ENCODE data around the gene SLC9B2.

Gene SLC9B2, protein sequence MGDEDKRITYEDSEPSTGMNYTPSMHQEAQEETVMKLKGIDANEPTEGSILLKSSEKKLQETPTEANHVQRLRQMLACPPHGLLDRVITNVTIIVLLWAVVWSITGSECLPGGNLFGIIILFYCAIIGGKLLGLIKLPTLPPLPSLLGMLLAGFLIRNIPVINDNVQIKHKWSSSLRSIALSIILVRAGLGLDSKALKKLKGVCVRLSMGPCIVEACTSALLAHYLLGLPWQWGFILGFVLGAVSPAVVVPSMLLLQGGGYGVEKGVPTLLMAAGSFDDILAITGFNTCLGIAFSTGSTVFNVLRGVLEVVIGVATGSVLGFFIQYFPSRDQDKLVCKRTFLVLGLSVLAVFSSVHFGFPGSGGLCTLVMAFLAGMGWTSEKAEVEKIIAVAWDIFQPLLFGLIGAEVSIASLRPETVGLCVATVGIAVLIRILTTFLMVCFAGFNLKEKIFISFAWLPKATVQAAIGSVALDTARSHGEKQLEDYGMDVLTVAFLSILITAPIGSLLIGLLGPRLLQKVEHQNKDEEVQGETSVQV

GRCh38 chr4:103076747-103077347 is at the start of gene SLC9B2:
Gene SLC9B2 (minus strand): TSS chr4:103076761. CDS start chr4:103067550, 9,211 bp downstream.
- no peak for DNase-seq

GRCh38 chr4:103126126-103126525 is 49.6 kb upstream of the SLC9B2 start:
- no peak for DNase-seq

GRCh38 chr4:103123114-103123513 is 46.6 kb upstream of the SLC9B2 start:
- DNase-seq: no peak

GRCh38 chr4:103118166-103118565 is 41.6 kb upstream of the SLC9B2 start:
- no peak for DNase-seq

DNA sequence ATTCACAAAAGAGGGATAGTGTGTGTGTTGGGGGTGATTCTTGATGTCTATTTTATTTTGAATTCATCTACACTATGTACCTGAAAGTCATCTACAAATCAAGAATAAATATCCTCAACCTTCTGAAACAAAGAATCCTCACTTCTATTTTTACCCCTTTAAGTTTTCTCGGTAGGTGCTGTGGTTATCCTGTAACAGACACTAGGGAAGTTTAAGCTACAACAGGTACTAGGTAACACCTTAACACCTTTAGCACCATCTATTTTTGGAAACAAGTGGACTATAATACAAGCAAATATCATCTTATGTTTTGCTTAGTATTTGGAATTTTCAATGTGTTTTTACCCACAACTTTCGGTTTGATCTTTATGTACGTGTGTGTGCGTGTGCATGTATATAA is 35.0 kb upstream of the SLC9B2 start:
- no peak for DNase-seq

DNA sequence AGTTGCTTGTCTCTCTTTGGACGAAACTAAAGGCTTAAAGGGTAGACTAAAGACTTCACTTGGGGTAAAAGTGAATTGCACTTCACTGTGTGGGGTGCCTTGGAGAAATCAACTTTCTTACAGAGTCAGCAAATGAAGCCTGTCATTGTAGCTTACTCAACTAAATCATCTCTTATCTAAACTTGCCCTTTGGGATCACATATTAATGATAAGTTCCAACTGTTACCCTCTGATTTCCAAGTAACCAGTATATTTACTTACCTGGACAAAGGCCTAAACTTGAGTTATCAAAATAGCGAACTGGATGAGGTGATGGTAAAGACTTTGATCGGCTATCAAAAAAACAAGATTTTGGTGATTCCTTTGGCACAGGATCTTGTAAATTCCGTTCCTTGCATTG is 32.0 kb upstream of the SLC9B2 start:
- no peak for DNase-seq

DNA sequence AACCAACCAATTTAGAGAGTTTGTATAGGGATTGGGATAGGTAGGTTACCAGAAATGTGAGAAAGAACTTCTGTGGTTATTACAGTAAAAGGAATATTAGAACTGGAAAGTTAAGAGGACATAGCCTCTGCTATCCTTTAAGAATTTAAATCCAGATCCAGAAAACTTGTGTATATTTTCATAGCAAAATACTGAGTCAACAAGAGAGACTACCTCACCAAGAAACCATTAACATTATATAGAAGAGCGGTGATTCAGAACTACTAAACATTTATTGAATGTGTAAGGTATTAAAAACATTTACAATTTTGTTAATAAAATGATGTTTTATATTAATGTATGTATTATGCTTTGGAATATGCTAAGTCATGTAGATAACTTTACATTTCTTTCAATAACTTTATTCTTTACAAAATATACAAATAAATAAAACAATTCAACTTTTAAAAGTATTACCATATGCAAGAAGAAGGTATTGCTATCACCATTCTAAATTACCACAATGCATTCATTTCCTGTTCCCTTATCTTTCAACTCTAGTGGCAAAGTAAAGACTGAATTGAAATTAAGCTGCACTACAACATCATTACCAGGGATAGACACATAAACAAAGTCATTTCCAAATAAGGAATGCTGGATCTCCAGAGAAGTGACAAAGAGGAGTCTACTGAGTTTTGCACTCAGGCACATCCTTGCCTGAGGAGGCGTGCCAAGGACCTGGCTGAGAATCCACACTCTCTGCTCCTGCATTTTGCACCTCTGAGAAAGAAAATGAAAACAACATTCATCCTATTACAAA is 29.2 kb upstream of the SLC9B2 start:
- DNase-seq: no peak

DNA sequence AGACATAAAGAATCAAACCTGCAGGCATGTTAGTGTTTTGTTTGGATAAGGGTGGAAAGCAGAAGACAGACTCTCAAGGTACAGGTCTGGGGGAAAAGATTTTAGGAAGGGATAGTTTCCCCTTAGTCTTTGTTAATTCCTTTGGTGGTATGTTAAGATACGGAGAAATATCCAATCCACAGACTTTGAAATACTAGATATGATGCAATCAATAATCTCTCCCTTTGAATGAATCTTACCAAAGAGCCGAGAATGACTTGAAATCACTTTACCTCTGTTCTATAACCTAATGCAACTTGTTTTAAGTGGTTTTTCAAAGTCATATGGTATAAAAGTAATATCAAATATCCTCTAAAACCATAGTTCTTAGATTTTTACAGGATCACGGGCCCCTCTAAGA is 28.3 kb upstream of the SLC9B2 start:
- DNase-seq: no peak

GRCh38 chr4:103100691-103101090 is 24.1 kb upstream of the SLC9B2 start:
- no peak for DNase-seq

GRCh38 chr4:103099691-103100392 is 23.3 kb upstream of the SLC9B2 start, which contains the start of gene BDH2:
Gene BDH2 (minus strand): TSS chr4:103099834. CDS start chr4:103096254, 3,580 bp downstream.
- no peak for DNase-seq

- DNase-seq: no peak
Measured at GRCh38 chr4:103098756-103099440, 22.3 kb upstream of the SLC9B2 start.

GRCh38 chr4:103098341-103098740 is 21.8 kb upstream of the SLC9B2 start:
- DNase-seq: no peak

- DNase-seq: no peak
Measured at GRCh38 chr4:103097112-103097511, 20.6 kb upstream of the SLC9B2 start.

DNA sequence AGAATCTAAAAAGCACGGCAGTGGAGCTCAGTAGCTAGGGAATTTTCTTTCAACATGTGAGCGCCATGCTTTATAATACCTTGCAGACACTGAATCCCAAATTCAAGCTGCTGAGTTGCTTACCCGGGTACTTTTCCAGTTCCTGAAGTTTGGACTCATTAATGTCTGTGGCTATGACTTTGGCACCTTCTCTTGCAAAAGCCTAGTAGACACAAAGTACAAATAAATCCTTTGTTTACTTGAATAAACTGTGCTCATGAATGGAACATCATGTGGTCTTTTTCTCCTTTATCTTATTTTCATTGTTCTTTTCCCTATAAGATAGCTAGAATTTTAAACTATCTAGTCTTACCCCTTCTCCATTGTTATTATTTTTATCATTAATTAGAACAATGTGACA is 18.5 kb upstream of the SLC9B2 start:
- DNase-seq: no peak

- DNase-seq: no peak
Measured at GRCh38 chr4:103092245-103092644, 15.7 kb upstream of the SLC9B2 start.

GRCh38 chr4:103091601-103092223 is 15.2 kb upstream of the SLC9B2 start:
- peak; percentile 13 for DNase-seq

DNA sequence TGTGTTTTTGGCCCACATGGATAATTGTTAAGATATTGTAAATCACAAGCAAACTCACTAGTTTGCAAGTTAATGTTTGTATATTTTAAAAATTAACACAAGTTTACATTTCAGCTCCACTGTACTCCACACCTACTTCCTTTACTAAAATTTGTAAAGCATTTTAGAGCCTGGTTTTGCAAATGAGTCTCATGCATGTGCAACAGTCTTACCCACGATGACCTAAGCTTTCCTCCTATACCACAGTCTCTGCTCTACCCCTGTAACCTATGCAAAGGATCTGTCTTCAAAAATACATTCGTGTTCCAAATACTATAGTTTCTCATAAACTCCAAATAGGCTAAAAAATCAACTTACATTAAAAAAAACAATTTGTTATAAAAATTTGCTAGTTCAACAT is 12.9 kb upstream of the SLC9B2 start:
- DNase-seq: no peak

DNA sequence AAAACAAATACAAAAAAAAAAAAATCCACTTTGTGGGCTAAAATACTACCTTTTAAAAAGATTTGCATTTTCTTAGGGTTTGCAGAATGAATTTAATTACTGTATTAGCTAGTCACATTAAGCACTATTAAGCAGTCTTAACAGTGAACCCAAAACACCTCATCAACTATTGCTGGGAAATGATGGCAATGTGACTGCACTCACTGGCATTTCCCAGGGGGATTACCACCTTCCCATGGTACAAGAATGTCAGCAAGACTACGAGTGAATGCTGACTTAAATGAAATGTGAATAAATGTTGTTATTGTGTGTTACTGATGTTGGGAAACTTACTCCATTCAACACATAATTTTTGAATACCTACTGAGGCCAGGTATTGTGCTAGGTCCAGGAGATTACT is 10.0 kb upstream of the SLC9B2 start:
- DNase-seq: no peak

DNA sequence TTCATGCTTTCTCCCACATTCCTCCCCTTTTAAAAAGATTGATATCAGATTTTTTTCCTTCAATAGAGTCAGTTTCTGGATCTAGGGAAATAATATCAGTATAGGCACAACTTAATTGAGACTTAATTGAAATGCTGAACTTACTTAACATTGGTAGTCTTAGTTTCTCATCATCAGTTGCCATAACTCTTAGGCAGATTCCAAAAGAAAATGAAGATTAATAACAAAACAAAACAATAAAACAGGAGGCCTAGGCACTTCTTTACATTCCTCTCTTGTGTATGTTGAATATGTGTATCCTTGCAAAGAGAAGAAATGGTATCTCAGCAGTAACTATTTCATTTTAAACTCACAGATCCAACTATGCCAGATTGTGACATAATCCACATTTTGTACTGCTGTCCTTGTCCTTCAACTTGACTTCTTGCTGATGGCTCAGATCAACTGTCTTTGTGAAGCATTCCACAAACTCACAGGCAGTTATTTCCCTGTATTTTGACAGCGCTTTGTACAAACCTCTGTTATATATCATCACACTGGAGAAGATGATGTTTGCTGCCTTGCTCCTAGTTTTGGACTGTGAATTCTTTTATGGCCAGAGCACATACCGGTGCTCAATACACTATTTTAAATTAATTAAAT is 9.1 kb upstream of the SLC9B2 start:
- no peak for DNase-seq

GRCh38 chr4:103079621-103080020 is 3.1 kb upstream of the SLC9B2 start:
- DNase-seq: no peak
